ENCODE measurements around the gene TMEM40. TPM values are rescaled to one million over a fixed set of nuclear protein-coding genes. Genes with fewer than 3 reads are reported as not detected.

TMEM40 gene
- total RNA-seq, 1 experiment from 2014 or later: 30.5 TPM

DNA sequence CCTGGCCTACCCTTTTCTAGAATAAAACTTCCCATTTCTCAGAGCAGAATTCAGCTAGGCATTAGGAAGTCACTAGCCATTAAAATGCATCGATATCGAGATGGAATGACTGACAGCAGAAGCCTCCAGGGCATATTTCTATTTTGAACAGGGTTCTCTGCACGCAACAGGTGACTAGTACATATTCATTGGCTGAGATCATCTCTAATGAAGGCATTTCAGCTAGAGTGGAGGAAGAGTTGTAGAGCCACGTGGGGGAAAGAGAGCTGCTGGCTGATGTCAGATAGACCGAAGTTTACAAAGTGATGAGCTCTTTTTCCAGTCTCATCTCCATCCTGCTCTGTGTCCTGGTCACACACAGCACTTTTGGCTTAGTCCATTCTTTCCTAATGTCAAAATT lies 7.5 kb downstream of the TMEM40 start:
- no peaks in the 10 kb centered on the region for H4K20me1 ChIP-seq (ENCODE audit: insufficient read depth)
- no peaks in the 10 kb centered on the region for H3K27me3 ChIP-seq (ENCODE audit: insufficient read depth, low read depth)
- no peaks in the 10 kb centered on the region; the same call in 1 of the 2 replicates for H3K9me3 ChIP-seq (ENCODE audit: insufficient read depth, low read depth)
- peaks cover 13% of the 10 kb centered on the region; the same call in 1 of the 2 replicates for H3K79me2 ChIP-seq (ENCODE audit: low read depth)
- POLR2A ChIA-PET (ENCODE audit: unreplicated experiment): interaction anchor here (0.8 kb wide), 1 partner anchor 90 kb away, joined by 3 read pairs; the partner anchor contains the start of gene RPL32
- intact Hi-C loops (cut with micrococcal nuclease; ENCODE audit: unreplicated experiment): loop anchor here (1.0 to 10.0 kb wide), 5 partner anchors 8 to 557 kb away; partner anchors contain the start of genes RAF1 and TMEM40
- H3K4me1 ChIP-seq (replicated peaks; ENCODE audit: insufficient read depth): peaks cover 59% of the 10 kb centered on the region
- H3K4me3 ChIP-seq: no peak overlapping the region
- H3K27ac ChIP-seq: peak overlapping the region; percentile 93
- H3K36me3 ChIP-seq (ENCODE audit: low read depth): peaks cover 8% of the 10 kb centered on the region
- CTCF ChIA-PET: interaction anchor here (0.6 to 1.2 kb wide), 4 partner anchors 9 to 138 kb away, joined by 3 to 10 read pairs (median 3); no protein-coding TSS in a partner anchor
- H3K9me2 ChIP-seq (ENCODE audit: insufficient read depth): no peaks in the 10 kb centered on the region; the same call in 1 of the 2 replicates
- BruUV-seq (replicated peaks): no TSS peak
- H3F3A ChIP-seq (ENCODE audit: insufficient read depth, low read depth): peaks cover 41% of the 10 kb centered on the region; the same call in 1 of the 2 replicates
- DNase-seq: peak; percentile 54 to 85
- H3K4me2 ChIP-seq: peak overlapping the region; percentile 58
- H2AFZ ChIP-seq: no peak overlapping the region
- TF ChIP-seq EZH2 (IDR thresholded peaks at IDR 0.05; ENCODE audit: low read depth): no peak
- TF ChIP-seq CTCF (conservative IDR thresholded peaks at IDR 0.05): no peak

DNA sequence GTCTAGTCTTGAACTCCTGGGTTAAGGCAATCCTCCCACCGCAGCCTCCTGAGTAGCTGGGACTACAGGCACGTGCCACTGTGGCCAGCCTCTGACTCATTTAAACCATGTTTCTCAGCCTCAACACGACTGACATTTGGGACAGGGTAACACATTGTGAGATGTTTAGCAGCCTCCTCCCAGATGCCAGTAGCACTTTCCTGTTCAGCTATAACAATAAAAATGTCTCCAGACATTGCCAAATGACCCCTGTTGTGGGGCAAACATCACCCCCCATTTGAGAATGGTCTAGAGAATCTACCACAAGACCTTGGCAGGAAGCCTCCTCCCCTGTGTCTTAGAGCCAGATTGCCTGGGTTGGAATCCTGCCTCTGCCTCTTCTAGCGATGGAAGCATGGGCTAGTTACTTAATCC lies 8.4 kb downstream of the TMEM40 start:
- peak in 1 of 2 experiments; percentile 26 for DNase-seq
- CTCF ChIA-PET: no interaction called here
- H3K27me3 ChIP-seq (ENCODE audit: insufficient read depth, low read depth): no peaks in the 10 kb centered on the region
- POLR2A ChIA-PET (ENCODE audit: unreplicated experiment): no interaction called here
- H3K79me2 ChIP-seq (ENCODE audit: low read depth): 0 out of 2 replicates have a peak, but pooled peaks cover 6% of the 10 kb centered on the region
- no peaks in the 10 kb centered on the region for H4K20me1 ChIP-seq (ENCODE audit: insufficient read depth)
- H3K9me2 ChIP-seq (ENCODE audit: insufficient read depth): no peaks in the 10 kb centered on the region; the same call in 1 of the 2 replicates
- peaks cover 8% of the 10 kb centered on the region for H3K36me3 ChIP-seq (ENCODE audit: low read depth)
- BruUV-seq (replicated peaks): no TSS peak
- intact Hi-C loops (cut with micrococcal nuclease; ENCODE audit: unreplicated experiment): loop anchor here (1.0 to 10.0 kb wide), 5 partner anchors 9 to 556 kb away; partner anchors contain the start of genes RAF1 and TMEM40
- peaks cover 59% of the 10 kb centered on the region for H3K4me1 ChIP-seq (replicated peaks; ENCODE audit: insufficient read depth)
- no peaks in the 10 kb centered on the region; the same call in 1 of the 2 replicates for H3K9me3 ChIP-seq (ENCODE audit: insufficient read depth, low read depth)
- no peak for TF ChIP-seq EZH2 (IDR thresholded peaks at IDR 0.05; ENCODE audit: low read depth)
- TF ChIP-seq CTCF (conservative IDR thresholded peaks at IDR 0.05): no peak
- peak overlapping the region; percentile 29; the same call in 1 of the 2 replicates for H3K4me2 ChIP-seq
- peak overlapping the region; percentile 93 for H3K27ac ChIP-seq
- no peak overlapping the region for H3K4me3 ChIP-seq
- H2AFZ ChIP-seq: no peak overlapping the region
- H3F3A ChIP-seq (ENCODE audit: insufficient read depth, low read depth): peaks cover 41% of the 10 kb centered on the region; the same call in 1 of the 2 replicates

- H3K9me2 ChIP-seq (ENCODE audit: insufficient read depth): no peaks in the 10 kb centered on the region; the same call in 1 of the 2 replicates
- H3K79me2 ChIP-seq (ENCODE audit: low read depth): 0 out of 2 replicates have a peak, but pooled peaks cover 4% of the 10 kb centered on the region
- H3K27me3 ChIP-seq (ENCODE audit: insufficient read depth, low read depth): no peaks in the 10 kb centered on the region
- no peak overlapping the region for H2AFZ ChIP-seq
- H4K20me1 ChIP-seq (ENCODE audit: insufficient read depth): no peaks in the 10 kb centered on the region
- no peaks in the 10 kb centered on the region; the same call in 1 of the 2 replicates for H3K9me3 ChIP-seq (ENCODE audit: insufficient read depth, low read depth)
- peak overlapping the region; percentile 29 for H3K4me2 ChIP-seq
- POLR2A ChIA-PET (ENCODE audit: unreplicated experiment): no interaction called here
- TF ChIP-seq EZH2 (IDR thresholded peaks at IDR 0.05; ENCODE audit: low read depth) (no peak), CTCF (conservative IDR thresholded peaks at IDR 0.05) (no peak)
- intact Hi-C loops (cut with micrococcal nuclease; ENCODE audit: unreplicated experiment): loop anchor here (5.0 to 10.0 kb wide), 4 partner anchors 62 to 555 kb away; partner anchors contain the start of gene RAF1
- peaks cover 58% of the 10 kb centered on the region for H3K4me1 ChIP-seq (replicated peaks; ENCODE audit: insufficient read depth)
- peak overlapping the region; percentile 93 for H3K27ac ChIP-seq
- DNase-seq: peak; percentile 65 to 74
- CTCF ChIA-PET: no interaction called here
- peaks cover 41% of the 10 kb centered on the region; the same call in 1 of the 2 replicates for H3F3A ChIP-seq (ENCODE audit: insufficient read depth, low read depth)
- H3K4me3 ChIP-seq: no peak overlapping the region
- BruUV-seq (replicated peaks): no TSS peak
- H3K36me3 ChIP-seq (ENCODE audit: low read depth): peaks cover 8% of the 10 kb centered on the region
Measured at GRCh38 chr3:12750223-12750622, 8.8 kb downstream of the TMEM40 start.
